ENCODE results near the gene EXOC6B.

The EXOC6B gene

DNA sequence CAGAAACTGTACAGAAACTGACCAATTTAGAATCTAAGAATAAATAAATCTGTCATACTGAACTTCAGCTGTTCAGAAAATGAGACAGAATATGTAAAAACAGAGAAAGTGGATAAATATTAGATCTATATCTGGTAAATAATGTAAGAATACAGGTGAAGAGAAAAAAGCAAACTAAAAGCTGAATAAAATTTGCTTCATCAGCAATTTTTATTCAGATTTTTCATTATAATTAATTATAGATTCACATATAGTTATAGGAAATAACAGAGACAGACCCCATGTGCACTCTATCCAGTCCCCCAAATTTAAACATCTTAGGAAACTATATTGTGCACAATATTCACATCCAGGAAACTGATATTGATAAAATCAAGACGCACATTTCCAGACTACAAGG is 299.2 kb downstream of the EXOC6B start:
- TF ChIP-seq, protein P1, sequence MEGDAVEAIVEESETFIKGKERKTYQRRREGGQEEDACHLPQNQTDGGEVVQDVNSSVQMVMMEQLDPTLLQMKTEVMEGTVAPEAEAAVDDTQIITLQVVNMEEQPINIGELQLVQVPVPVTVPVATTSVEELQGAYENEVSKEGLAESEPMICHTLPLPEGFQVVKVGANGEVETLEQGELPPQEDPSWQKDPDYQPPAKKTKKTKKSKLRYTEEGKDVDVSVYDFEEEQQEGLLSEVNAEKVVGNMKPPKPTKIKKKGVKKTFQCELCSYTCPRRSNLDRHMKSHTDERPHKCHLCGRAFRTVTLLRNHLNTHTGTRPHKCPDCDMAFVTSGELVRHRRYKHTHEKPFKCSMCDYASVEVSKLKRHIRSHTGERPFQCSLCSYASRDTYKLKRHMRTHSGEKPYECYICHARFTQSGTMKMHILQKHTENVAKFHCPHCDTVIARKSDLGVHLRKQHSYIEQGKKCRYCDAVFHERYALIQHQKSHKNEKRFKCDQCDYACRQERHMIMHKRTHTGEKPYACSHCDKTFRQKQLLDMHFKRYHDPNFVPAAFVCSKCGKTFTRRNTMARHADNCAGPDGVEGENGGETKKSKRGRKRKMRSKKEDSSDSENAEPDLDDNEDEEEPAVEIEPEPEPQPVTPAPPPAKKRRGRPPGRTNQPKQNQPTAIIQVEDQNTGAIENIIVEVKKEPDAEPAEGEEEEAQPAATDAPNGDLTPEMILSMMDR (conservative IDR thresholded peaks at IDR 0.05), result no peak
- H3K27ac ChIP-seq, result no peak overlapping the region

DNA sequence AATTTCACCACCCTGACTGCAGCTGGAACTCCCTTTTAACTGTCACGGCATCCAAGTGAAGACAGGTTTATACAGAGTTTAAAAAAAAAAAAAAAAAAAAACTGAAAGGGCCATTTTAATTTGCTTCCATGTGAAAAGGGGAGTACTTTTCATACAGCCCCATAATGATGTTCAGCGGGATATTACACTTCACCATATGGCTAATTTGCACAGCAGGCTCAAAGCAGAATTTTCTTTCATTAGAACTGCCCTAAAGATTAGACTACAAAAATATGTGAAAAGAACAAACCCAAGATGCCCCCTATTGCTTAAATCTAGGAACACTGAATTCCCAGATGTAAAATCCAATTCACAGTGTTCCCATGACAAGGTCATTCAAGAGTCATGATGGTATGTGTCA is 301.8 kb downstream of the EXOC6B start:
- TF ChIP-seq, protein P1 (conservative IDR thresholded peaks at IDR 0.05), result no peak

DNA sequence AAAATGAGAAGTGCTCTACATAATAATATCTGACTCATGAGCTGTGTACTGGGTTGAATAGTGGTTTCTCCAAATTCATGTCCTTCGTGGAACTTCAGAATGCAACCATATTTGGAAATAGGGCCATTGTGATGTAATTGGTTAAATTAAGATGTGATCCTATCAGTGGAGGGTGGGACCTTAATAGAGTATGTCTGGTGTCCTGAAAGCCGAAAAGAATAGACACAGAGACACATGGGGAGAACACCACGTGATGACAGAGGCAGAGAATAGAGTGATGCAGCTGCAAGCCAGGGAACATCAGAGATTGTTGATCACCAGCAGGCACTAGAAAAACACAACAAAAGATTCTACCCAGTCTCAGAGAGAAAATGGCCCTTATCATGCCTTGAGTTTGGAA is 310.1 kb downstream of the EXOC6B start:
- H3K27ac ChIP-seq, result no peak overlapping the region
- TF ChIP-seq, protein P1 (conservative IDR thresholded peaks at IDR 0.05), result no peak

More for the DNA sequence above, 301.8 kb downstream of the EXOC6B start:
- no peak overlapping the region for H3K27ac ChIP-seq

- TF ChIP-seq, protein P1 (conservative IDR thresholded peaks at IDR 0.05), result no peak
- H3K27ac ChIP-seq, result no peak overlapping the region
Observed at GRCh38 chr2:72513011-72513410, 312.8 kb downstream of the EXOC6B start.

GRCh38 chr2:72512376-72512775 is 313.5 kb downstream of the EXOC6B start:
- TF ChIP-seq, protein P1 (conservative IDR thresholded peaks at IDR 0.05), result no peak
- H3K27ac ChIP-seq, result no peak overlapping the region

- H3K27ac ChIP-seq, result no peak overlapping the region
- TF ChIP-seq, protein P1 (conservative IDR thresholded peaks at IDR 0.05), result no peak
Observed at GRCh38 chr2:72511906-72512305, 313.9 kb downstream of the EXOC6B start.

- no peak overlapping the region for H3K27ac ChIP-seq
- TF ChIP-seq, protein P1 (conservative IDR thresholded peaks at IDR 0.05), result no peak
Observed at GRCh38 chr2:72497763-72498162, 328.1 kb downstream of the EXOC6B start.

DNA sequence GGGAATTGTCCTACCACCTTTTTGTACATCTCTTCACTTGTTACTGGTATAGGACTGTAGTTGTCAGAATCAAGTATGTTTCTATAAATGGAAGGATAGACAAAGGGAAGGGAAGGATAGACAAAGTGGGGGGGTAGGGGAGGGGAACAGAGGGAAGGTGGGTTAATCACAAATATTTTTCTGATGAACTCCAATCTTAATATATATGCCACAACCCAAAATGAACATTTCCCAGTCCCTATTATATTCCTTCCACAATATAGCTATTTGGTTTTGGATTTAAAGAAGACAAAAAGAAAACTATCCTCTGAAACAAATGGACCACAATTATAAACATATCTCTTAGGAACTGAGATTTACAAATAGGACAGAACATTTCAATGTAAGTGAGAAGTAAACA is 329.4 kb downstream of the EXOC6B start:
- H3K27ac ChIP-seq, result no peak overlapping the region
- TF ChIP-seq, protein P1 (conservative IDR thresholded peaks at IDR 0.05), result no peak

All from VCaP (cell line).